ENCODE results near the gene RNLS. TPM values are rescaled to one million over a fixed set of nuclear protein-coding genes. Genes with fewer than 3 reads are reported as not detected.

The RNLS gene
- total RNA-seq, 1 donor from 2014 or later, result 13.3 TPM

DNA sequence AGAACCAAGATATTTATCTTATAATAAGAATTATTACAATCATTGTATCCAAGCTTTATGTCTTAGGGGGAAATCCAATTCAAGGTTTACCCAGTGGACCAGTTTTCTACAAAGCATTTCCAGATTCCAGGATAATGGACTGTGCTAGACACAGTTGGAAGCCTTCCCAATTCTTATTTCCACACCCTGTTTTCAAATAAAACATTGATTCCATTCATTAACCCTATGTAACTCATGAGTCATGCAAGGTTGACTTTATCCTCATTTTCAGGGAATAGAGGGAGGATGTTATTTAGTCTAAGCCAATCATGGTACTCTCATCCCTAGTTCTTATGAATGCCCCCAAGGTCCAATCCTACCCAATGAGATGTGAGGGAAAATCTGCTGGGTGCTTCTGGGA is 145.7 kb downstream of the RNLS start:
- H3K36me3 ChIP-seq, result no peaks in the 10 kb centered on the region
- intact Hi-C loops (cut with DNase I), result no loop called here
- no peaks in the 10 kb centered on the region for H3K27me3 ChIP-seq
- H3K9me3 ChIP-seq, result no peaks in the 10 kb centered on the region
- no peaks in the 10 kb centered on the region for H3K4me1 ChIP-seq
- H3K27ac ChIP-seq, result no peak overlapping the region
- no peak overlapping the region for H3K4me3 ChIP-seq
- no peak for DNase-seq (ENCODE audit: extremely low spot score in 2 of 2)
- TF ChIP-seq POLR2A (IDR thresholded peaks at IDR 0.05), result no peak
- TF ChIP-seq, protein P1, sequence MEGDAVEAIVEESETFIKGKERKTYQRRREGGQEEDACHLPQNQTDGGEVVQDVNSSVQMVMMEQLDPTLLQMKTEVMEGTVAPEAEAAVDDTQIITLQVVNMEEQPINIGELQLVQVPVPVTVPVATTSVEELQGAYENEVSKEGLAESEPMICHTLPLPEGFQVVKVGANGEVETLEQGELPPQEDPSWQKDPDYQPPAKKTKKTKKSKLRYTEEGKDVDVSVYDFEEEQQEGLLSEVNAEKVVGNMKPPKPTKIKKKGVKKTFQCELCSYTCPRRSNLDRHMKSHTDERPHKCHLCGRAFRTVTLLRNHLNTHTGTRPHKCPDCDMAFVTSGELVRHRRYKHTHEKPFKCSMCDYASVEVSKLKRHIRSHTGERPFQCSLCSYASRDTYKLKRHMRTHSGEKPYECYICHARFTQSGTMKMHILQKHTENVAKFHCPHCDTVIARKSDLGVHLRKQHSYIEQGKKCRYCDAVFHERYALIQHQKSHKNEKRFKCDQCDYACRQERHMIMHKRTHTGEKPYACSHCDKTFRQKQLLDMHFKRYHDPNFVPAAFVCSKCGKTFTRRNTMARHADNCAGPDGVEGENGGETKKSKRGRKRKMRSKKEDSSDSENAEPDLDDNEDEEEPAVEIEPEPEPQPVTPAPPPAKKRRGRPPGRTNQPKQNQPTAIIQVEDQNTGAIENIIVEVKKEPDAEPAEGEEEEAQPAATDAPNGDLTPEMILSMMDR (IDR thresholded peaks at IDR 0.05), result no peak
- TF ChIP-seq POLR2AphosphoS5 (IDR thresholded peaks at IDR 0.05; ENCODE audit: insufficient read depth in 1 of 2, low read depth in 1 of 2), result no peak

DNA sequence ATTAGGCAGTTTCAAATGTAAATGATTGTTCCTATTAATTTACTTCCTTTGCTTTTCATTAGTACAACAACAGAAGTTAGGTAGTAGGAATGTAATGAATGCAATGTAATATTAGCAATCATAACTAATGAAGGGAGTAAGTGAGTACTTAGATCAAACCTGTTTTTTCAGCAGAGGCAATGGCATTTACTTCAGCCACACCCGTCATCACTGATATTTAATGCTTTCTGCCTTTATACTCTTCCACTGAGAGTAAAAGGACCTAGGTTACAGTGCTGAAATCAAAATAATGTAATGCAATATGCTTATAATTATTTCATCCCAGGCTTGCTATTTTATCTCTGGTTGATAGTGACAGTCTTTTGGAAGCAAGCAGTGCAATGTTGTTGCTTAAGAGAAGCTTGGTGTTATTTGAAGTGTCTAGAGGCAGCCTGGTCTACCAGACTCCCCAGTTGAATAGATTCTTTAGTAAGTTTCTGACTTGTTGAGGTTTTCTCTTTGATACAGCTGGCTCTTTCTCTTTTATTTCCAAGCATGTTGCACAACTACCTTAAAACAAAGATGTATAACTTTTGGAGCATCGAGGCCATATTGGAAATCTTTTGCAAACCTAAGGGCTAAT is 149.4 kb downstream of the RNLS start:
- no peaks in the 10 kb centered on the region for H3K9me3 ChIP-seq
- no peaks in the 10 kb centered on the region for H3K27me3 ChIP-seq
- no peaks in the 10 kb centered on the region for H3K4me1 ChIP-seq
- H3K4me3 ChIP-seq, result no peak overlapping the region
- intact Hi-C loops (cut with DNase I), result no loop called here
- H3K36me3 ChIP-seq, result no peaks in the 10 kb centered on the region
- no peak for DNase-seq (ENCODE audit: extremely low spot score in 2 of 2)
- H3K27ac ChIP-seq, result no peak overlapping the region
- TF ChIP-seq POLR2AphosphoS5 (IDR thresholded peaks at IDR 0.05; ENCODE audit: insufficient read depth in 1 of 2, low read depth in 1 of 2) (no peak), POLR2A (IDR thresholded peaks at IDR 0.05) (no peak)
- TF ChIP-seq, protein P1 (IDR thresholded peaks at IDR 0.05), result no peak

DNA sequence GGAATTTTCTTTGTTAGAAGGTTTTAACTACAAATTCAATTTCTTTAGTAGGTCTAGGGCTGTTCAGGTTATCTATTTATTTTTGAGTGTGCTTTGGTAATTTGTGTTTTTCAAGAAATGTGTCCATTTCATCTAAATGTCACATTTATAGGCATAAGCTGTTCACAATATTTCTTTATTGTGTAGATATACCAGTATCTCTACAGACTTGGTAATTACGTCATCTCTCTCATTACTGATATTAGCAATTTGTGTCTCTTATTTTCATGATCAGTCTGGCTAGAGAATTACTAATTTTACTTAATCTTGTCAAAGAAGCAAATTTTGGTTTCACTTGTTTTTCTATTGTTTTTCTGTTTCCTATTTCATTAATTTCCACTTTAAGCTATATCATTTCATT is 152.0 kb downstream of the RNLS start:
- H3K9me3 ChIP-seq, result no peaks in the 10 kb centered on the region
- intact Hi-C loops (cut with DNase I), result no loop called here
- H3K4me3 ChIP-seq, result no peak overlapping the region
- H3K36me3 ChIP-seq, result no peaks in the 10 kb centered on the region
- H3K27ac ChIP-seq, result no peak overlapping the region
- TF ChIP-seq POLR2AphosphoS5 (IDR thresholded peaks at IDR 0.05; ENCODE audit: insufficient read depth in 1 of 2, low read depth in 1 of 2) (no peak), POLR2A (IDR thresholded peaks at IDR 0.05) (no peak)
- TF ChIP-seq, protein P1 (IDR thresholded peaks at IDR 0.05), result no peak
- H3K27me3 ChIP-seq, result no peaks in the 10 kb centered on the region
- DNase-seq (ENCODE audit: extremely low spot score in 2 of 2), result no peak
- no peaks in the 10 kb centered on the region for H3K4me1 ChIP-seq

DNA sequence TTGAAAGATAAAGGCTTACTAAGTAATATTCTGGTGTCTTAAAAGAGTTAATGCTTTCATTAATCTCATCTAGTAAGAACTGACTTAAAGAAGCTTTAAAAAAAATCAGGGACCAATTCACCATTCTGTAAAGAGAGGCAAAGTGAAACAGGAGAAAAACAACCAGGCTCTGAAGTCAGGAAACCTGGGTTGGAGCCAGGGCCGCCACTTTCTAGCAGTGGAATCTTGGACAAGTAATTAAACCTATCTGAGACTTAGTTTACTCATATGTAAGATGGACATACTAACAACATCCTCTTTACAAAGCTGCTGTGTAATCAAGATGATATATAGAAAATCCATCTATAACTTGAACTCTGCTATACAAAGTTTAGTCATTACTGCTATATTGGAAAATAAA is 154.1 kb downstream of the RNLS start:
- Histone ChIP-seq H3K27ac (no peak overlapping the region), H3K27me3 (no peaks in the 10 kb centered on the region), H3K4me3 (no peak overlapping the region), H3K9me3 (no peaks in the 10 kb centered on the region), H3K4me1 (no peaks in the 10 kb centered on the region), H3K36me3 (no peaks in the 10 kb centered on the region)
- no peak for DNase-seq (ENCODE audit: extremely low spot score in 2 of 2)
- TF ChIP-seq POLR2AphosphoS5 (IDR thresholded peaks at IDR 0.05; ENCODE audit: insufficient read depth in 1 of 2, low read depth in 1 of 2), result no peak
- TF ChIP-seq POLR2A (IDR thresholded peaks at IDR 0.05), result no peak
- TF ChIP-seq, protein P1 (IDR thresholded peaks at IDR 0.05), result no peak
- intact Hi-C loops (cut with DNase I), result no loop called here

DNA sequence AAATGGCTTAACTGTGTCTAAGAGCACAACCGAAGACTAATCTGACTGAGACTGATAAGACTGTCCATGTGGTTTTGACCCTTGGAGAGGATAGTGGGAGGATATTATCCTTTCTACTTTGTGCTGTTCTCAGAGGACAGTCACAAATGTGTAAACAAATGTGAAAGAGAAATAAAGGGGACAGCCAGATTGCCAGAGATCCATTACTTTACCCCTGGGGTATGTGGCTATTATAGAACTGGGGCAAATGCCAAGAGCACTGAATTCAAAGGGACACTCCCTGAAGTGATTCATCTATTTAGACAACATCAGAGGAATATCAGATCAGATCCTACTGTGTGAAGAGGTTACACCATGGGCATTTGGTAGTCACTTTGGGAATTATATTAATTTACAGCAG is 154.7 kb downstream of the RNLS start:
- Histone ChIP-seq H3K27ac (no peak overlapping the region), H3K9me3 (no peaks in the 10 kb centered on the region), H3K27me3 (no peaks in the 10 kb centered on the region), H3K4me1 (no peaks in the 10 kb centered on the region), H3K36me3 (no peaks in the 10 kb centered on the region), H3K4me3 (no peak overlapping the region)
- DNase-seq (ENCODE audit: extremely low spot score in 2 of 2), result no peak
- no peak for TF ChIP-seq POLR2AphosphoS5 (IDR thresholded peaks at IDR 0.05; ENCODE audit: insufficient read depth in 1 of 2, low read depth in 1 of 2)
- TF ChIP-seq POLR2A (IDR thresholded peaks at IDR 0.05), result no peak
- TF ChIP-seq, protein P1 (IDR thresholded peaks at IDR 0.05), result no peak
- intact Hi-C loops (cut with DNase I), result no loop called here

All from vagina (tissue), 2 donors.